ENCODE data around the gene NOP56. TPM values are rescaled to one million over a fixed set of nuclear protein-coding genes. Genes with fewer than 3 reads are reported as not detected.

Gene NOP56
- total and polyA plus RNA-seq, 4 donors = 46.8 to 138 (median 85.0) TPM

DNA sequence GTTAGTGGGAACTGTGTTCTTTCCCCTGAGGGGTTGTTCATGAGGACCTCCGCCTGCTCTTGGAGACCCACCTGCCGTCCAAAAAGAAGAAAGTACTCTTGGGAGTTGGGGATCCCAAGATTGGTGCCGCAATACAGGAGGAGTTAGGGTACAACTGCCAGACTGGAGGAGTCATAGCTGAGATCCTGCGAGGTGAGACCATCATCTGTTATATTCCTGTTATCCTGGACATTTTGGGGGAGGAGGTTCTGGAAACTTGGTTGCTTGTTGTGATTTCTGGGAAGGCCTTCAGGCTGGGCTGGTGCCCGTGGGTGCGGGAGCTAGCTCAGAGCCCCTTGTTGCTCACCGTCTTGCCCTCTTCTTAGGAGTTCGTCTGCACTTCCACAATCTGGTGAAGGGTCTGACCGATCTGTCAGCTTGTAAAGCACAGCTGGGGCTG lies 2.0 kb downstream of the NOP56 start:
- Histone ChIP-seq H3K4me1 (ENCODE audit: control insufficient read depth in 1 of 2, insufficient read depth in 2 of 2, low read length in 2 of 2) (no peaks in the 10 kb centered on the region), H3K4me3 (ENCODE audit: low read length in 2 of 2) (no peak overlapping the region), H3K27me3 (ENCODE audit: control insufficient read depth in 1 of 2, insufficient read depth in 2 of 2, low read length in 1 of 2) (peaks cover 0 to 2% of the 10 kb centered on the region in 2 donors), H3K36me3 (ENCODE audit: control insufficient read depth in 1 of 2, insufficient read depth in 2 of 2, low read length in 1 of 2) (peaks cover 0 to 15% of the 10 kb centered on the region in 2 donors), H3K27ac (ENCODE audit: low read depth in 1 of 2, low read length in 2 of 2) (no peak overlapping the region), H3K9me3 (ENCODE audit: control insufficient read depth, low read length) (no peaks in the 10 kb centered on the region)
- WGBS, 2 donors = 84 to 91% methylated on average over 9 of the region's 9 CpGs
- intact Hi-C loops (cut with DNase I) = loop anchor here (5.0 to 10.0 kb wide), 3 partner anchors 127 to 1330 kb away; partner anchors contain the start of genes SDCBP2 (in 1 of the 2) and SNRPB (in 1 of the 2)
- ATAC-seq (ENCODE audit: low FRiP score) (no peak), DNase-seq (no peak)

DNA sequence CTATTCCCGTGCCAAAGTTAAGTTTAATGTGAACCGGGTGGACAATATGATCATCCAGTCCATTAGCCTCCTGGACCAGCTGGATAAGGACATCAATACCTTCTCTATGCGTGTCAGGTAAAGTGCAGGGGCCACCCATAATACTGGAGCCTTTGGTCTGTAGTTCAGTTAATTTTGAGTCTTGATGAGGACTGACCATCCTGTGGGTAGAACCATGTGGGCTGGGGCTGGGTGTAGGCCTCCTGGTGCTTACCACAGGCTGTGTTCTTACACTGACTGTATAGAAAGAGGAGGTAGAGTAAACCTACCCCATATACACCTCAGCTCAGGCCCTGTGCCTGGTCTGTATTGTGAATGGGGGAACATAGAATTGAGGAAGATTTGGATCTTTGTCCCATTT lies 2.4 kb downstream of the NOP56 start:
- WGBS, 2 donors = 89 to 94% methylated on average over 3 of the region's 3 CpGs
- DNase-seq = no peak
- ATAC-seq (ENCODE audit: low FRiP score) = no peak
- no peak overlapping the region for H3K27ac ChIP-seq (ENCODE audit: low read depth in 1 of 2, low read length in 2 of 2)
- peaks cover 0 to 15% of the 10 kb centered on the region in 2 donors for H3K36me3 ChIP-seq (ENCODE audit: control insufficient read depth in 1 of 2, insufficient read depth in 2 of 2, low read length in 1 of 2)
- no peak overlapping the region for H3K4me3 ChIP-seq (ENCODE audit: low read length in 2 of 2)
- intact Hi-C loops (cut with DNase I) = loop anchor here (5.0 to 10.0 kb wide), 3 partner anchors 128 to 1330 kb away; partner anchors contain the start of genes SDCBP2 (in 1 of the 2) and SNRPB (in 1 of the 2)
- peaks cover 0 to 2% of the 10 kb centered on the region in 2 donors for H3K27me3 ChIP-seq (ENCODE audit: control insufficient read depth in 1 of 2, insufficient read depth in 2 of 2, low read length in 1 of 2)
- no peaks in the 10 kb centered on the region for H3K4me1 ChIP-seq (ENCODE audit: control insufficient read depth in 1 of 2, insufficient read depth in 2 of 2, low read length in 2 of 2)
- no peaks in the 10 kb centered on the region for H3K9me3 ChIP-seq (ENCODE audit: control insufficient read depth, low read length)

- 91 to 92% methylated on average over 17 of the region's 17 CpGs for WGBS, 2 donors
- Histone ChIP-seq H3K9me3 (ENCODE audit: control insufficient read depth, low read length) (no peaks in the 10 kb centered on the region), H3K36me3 (ENCODE audit: control insufficient read depth in 1 of 2, insufficient read depth in 2 of 2, low read length in 1 of 2) (peaks cover 0 to 18% of the 10 kb centered on the region in 2 donors), H3K27me3 (ENCODE audit: control insufficient read depth in 1 of 2, insufficient read depth in 2 of 2, low read length in 1 of 2) (peaks cover 0 to 2% of the 10 kb centered on the region in 2 donors), H3K4me1 (ENCODE audit: control insufficient read depth in 1 of 2, insufficient read depth in 2 of 2, low read length in 2 of 2) (no peaks in the 10 kb centered on the region), H3K27ac (ENCODE audit: low read depth in 1 of 2, low read length in 2 of 2) (no peak overlapping the region), H3K4me3 (ENCODE audit: low read length in 2 of 2) (no peak overlapping the region)
- intact Hi-C loops (cut with DNase I) = loop anchor here (10.0 kb wide), 2 partner anchors 181 to 1331 kb away; partner anchors contain the start of genes SDCBP2 (in 1 of the 2) and SNRPB (in 1 of the 2)
- no peak for DNase-seq
- ATAC-seq (ENCODE audit: low FRiP score) = no peak
These were observed 3.1 kb downstream of the NOP56 start for GRCh38 chr20:2655331-2656116.

GRCh38 chr20:2656471-2657117 lies 4.2 kb downstream of the NOP56 start:
- Histone ChIP-seq H3K27ac (ENCODE audit: low read depth in 1 of 2, low read length in 2 of 2) (no peak overlapping the region), H3K9me3 (ENCODE audit: control insufficient read depth, low read length) (no peaks in the 10 kb centered on the region), H3K4me3 (ENCODE audit: low read length in 2 of 2) (no peak overlapping the region), H3K4me1 (ENCODE audit: control insufficient read depth in 1 of 2, insufficient read depth in 2 of 2, low read length in 2 of 2) (no peaks in the 10 kb centered on the region), H3K36me3 (ENCODE audit: control insufficient read depth in 1 of 2, insufficient read depth in 2 of 2, low read length in 1 of 2) (peaks cover 0 to 20% of the 10 kb centered on the region in 2 donors), H3K27me3 (ENCODE audit: control insufficient read depth in 1 of 2, insufficient read depth in 2 of 2, low read length in 1 of 2) (peaks cover 0 to 2% of the 10 kb centered on the region in 2 donors)
- WGBS, 2 donors = 88 to 91% methylated on average over 12 of the region's 12 CpGs
- no peak for ATAC-seq (ENCODE audit: low FRiP score)
- no peak for DNase-seq
- intact Hi-C loops (cut with DNase I) = loop anchor here (10.0 kb wide), 2 partner anchors 182 to 1332 kb away; partner anchors contain the start of genes SDCBP2 (in 1 of the 2) and SNRPB (in 1 of the 2)

DNA sequence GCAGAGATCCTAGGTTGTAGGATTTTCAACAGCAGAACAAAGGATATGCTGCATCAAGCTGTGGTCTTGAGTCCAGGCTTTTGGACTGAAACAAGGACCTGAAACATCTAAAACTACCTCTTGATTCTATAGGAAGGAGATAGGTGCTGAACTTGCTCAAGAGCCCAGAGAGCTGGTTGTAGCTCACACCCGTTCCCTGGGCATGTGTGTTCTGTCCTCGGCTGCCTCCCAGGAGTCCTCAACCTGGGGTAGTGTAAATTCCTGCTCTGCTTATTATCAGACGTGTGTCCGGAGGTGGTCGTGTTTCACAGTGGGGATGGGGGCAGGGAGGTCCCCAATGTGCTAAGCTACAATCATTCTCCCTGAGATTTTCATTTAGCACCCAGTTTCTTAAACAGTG lies 4.8 kb downstream of the NOP56 start:
- WGBS, 2 donors = 59 to 65% methylated on average over 5 of the region's 5 CpGs
- ATAC-seq (ENCODE audit: low FRiP score) = no peak
- peaks cover 0 to 2% of the 10 kb centered on the region in 2 donors for H3K27me3 ChIP-seq (ENCODE audit: control insufficient read depth in 1 of 2, insufficient read depth in 2 of 2, low read length in 1 of 2)
- peaks cover 0 to 20% of the 10 kb centered on the region in 2 donors for H3K36me3 ChIP-seq (ENCODE audit: control insufficient read depth in 1 of 2, insufficient read depth in 2 of 2, low read length in 1 of 2)
- DNase-seq = no peak
- H3K4me1 ChIP-seq (ENCODE audit: control insufficient read depth in 1 of 2, insufficient read depth in 2 of 2, low read length in 2 of 2) = no peaks in the 10 kb centered on the region
- intact Hi-C loops (cut with DNase I) = loop anchor here (10.0 kb wide), 2 partner anchors 182 to 1332 kb away; partner anchors contain the start of genes SDCBP2 (in 1 of the 2) and SNRPB (in 1 of the 2)
- H3K4me3 ChIP-seq (ENCODE audit: low read length in 2 of 2) = no peak overlapping the region
- H3K27ac ChIP-seq (ENCODE audit: low read depth in 1 of 2, low read length in 2 of 2) = no peak overlapping the region
- H3K9me3 ChIP-seq (ENCODE audit: control insufficient read depth, low read length) = no peaks in the 10 kb centered on the region

- H3K36me3 ChIP-seq (ENCODE audit: control insufficient read depth in 1 of 2, insufficient read depth in 2 of 2, low read length in 1 of 2) = peaks cover 0 to 20% of the 10 kb centered on the region in 2 donors
- no peaks in the 10 kb centered on the region for H3K4me1 ChIP-seq (ENCODE audit: control insufficient read depth in 1 of 2, insufficient read depth in 2 of 2, low read length in 2 of 2)
- ATAC-seq (ENCODE audit: low FRiP score) = no peak
- no peak overlapping the region for H3K4me3 ChIP-seq (ENCODE audit: low read length in 2 of 2)
- no peak overlapping the region for H3K27ac ChIP-seq (ENCODE audit: low read depth in 1 of 2, low read length in 2 of 2)
- intact Hi-C loops (cut with DNase I) = loop anchor here (10.0 kb wide), 2 partner anchors 183 to 1333 kb away; partner anchors contain the start of genes SDCBP2 (in 1 of the 2) and SNRPB (in 1 of the 2)
- no peaks in the 10 kb centered on the region for H3K27me3 ChIP-seq (ENCODE audit: control insufficient read depth in 1 of 2, insufficient read depth in 2 of 2, low read length in 1 of 2)
- H3K9me3 ChIP-seq (ENCODE audit: control insufficient read depth, low read length) = no peaks in the 10 kb centered on the region
- DNase-seq = no peak
- 74% methylated on average over 5 of the region's 5 CpGs for WGBS, 2 donors
These were observed 5.2 kb downstream of the NOP56 start for GRCh38 chr20:2657674-2658073.

DNA sequence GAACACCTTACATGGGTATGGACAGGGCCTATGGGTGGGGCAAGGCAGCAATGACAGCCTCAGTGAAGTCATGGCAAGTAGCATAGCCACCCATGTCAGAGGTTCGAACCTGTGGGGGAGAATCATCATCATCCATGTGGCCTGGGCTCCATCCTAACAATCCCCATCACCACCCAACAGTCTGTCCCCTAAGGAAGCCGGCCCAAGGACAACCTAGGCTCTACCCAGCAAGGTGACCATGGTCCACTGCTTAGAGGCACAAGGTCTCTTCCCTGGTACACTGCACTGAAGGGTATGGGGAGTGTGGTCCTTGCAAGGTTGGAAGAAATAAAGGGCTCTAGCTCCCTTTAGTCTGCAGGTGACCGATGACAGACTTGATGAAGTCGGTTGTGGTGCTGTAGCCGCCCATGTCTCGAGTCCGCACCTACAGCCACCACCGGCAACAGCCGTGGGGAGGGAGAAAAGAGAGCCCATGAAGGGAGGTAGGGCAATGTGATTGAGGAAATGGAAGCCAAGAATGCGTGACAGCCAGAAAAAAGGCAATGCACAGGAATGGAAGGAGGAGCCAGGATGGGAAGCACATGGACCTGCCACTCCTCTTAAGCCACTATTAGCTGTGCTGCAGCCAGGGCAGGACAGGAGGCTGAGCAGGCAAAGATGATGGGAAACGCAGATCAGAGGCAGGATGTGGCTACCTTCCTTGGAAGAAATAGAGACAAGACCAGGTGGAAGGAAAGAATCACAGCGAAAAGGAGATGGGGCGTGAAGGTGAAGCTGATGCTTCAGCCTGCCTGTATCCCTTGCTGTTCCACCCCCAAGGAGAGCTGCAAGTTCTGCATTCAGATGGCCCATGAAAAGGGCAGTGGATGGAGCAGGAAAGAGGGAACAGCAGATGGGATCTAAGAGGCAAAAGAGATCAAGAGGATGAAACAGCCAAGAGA lies 6.3 kb downstream of the NOP56 start:
- Histone ChIP-seq H3K4me1 (ENCODE audit: control insufficient read depth in 1 of 2, insufficient read depth in 2 of 2, low read length in 2 of 2) (no peaks in the 10 kb centered on the region), H3K4me3 (ENCODE audit: low read length in 2 of 2) (no peak overlapping the region), H3K27me3 (ENCODE audit: control insufficient read depth in 1 of 2, insufficient read depth in 2 of 2, low read length in 1 of 2) (no peaks in the 10 kb centered on the region), H3K27ac (ENCODE audit: low read depth in 1 of 2, low read length in 2 of 2) (no peak overlapping the region), H3K9me3 (ENCODE audit: control insufficient read depth, low read length) (no peaks in the 10 kb centered on the region), H3K36me3 (ENCODE audit: control insufficient read depth in 1 of 2, insufficient read depth in 2 of 2, low read length in 1 of 2) (peaks cover 0 to 20% of the 10 kb centered on the region in 2 donors)
- no peak for DNase-seq
- 71 to 74% methylated on average over 13 of the region's 13 CpGs for WGBS, 2 donors
- intact Hi-C loops (cut with DNase I) = loop anchor here (10.0 kb wide), 2 partner anchors 184 to 1334 kb away; partner anchors contain the start of genes SDCBP2 (in 1 of the 2) and SNRPB (in 1 of the 2)
- no peak for ATAC-seq (ENCODE audit: low FRiP score)
